ENCODE results near the gene NUP42. TPM values are rescaled to one million over a fixed set of nuclear protein-coding genes. Genes with fewer than 3 reads are reported as not detected.

Gene NUP42
- total RNA-seq, 4 donors from 2014 or later: 27.7 to 42.8 (median 31.3) TPM

DNA sequence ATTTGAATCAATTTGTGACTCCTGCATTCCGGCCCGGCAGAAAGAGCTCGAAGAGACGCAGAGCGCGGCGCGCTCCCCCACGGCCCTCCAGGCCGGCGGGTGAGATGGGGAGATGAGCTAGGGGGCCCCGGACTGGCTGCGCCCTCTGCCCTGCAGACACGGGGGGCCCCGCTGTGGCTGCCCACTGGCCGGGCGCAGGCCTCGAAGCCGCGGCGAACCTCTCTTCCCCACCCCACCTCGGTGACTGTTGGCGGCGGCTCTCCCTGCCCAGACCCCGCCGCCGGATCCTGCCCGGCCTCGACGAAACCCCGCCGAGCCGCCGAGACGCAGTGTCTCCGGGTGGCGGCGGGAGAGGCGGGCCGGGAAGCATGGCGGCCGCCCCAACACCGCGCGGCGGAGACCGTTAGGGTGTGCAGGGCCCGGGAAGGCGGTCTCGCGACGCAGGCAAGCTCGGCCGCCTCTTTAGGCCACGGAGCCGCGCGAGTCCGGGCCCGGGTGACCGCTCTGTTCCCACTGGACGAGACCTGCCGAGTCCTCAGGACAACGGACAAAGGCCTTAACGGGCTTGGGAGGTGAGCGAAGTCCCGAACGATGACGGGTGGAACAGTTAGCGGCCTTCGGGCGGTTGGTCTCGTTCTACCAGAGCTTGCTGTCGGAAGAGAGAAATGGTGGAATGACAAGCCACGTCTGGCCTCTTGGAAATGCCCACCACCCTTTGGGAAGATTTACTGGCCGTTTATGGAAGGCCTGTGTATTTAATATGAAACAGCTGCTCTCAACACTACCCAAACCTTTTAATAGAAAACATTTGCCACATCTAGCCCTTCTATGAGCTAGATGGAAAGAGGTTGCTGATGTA, 24.3 kb downstream of the NUP42 start:
- TF ChIP-seq, protein P1, sequence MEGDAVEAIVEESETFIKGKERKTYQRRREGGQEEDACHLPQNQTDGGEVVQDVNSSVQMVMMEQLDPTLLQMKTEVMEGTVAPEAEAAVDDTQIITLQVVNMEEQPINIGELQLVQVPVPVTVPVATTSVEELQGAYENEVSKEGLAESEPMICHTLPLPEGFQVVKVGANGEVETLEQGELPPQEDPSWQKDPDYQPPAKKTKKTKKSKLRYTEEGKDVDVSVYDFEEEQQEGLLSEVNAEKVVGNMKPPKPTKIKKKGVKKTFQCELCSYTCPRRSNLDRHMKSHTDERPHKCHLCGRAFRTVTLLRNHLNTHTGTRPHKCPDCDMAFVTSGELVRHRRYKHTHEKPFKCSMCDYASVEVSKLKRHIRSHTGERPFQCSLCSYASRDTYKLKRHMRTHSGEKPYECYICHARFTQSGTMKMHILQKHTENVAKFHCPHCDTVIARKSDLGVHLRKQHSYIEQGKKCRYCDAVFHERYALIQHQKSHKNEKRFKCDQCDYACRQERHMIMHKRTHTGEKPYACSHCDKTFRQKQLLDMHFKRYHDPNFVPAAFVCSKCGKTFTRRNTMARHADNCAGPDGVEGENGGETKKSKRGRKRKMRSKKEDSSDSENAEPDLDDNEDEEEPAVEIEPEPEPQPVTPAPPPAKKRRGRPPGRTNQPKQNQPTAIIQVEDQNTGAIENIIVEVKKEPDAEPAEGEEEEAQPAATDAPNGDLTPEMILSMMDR (IDR thresholded peaks at IDR 0.05; ENCODE audit: low read depth): no peak

DNA sequence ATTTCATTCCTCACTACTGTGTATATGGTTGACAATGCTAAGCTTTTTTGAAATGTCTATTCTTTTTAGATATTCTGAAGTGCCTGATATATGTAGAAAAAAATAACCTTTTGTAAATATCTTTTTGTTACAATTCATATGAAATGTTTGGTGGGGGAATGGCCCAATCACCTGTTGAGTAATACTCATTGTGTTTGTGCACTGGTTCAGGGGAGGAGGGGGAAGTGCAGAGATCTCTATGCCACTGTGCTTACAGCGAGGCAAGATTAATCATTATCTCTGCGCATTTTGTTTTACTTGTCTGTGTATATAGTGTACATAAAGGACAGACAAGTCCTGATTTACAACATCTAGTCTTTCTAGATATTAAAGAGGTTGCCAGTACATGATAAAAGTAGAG, 25.2 kb downstream of the NUP42 start:
- TF ChIP-seq, protein P1 (IDR thresholded peaks at IDR 0.05; ENCODE audit: low read depth): no peak

DNA sequence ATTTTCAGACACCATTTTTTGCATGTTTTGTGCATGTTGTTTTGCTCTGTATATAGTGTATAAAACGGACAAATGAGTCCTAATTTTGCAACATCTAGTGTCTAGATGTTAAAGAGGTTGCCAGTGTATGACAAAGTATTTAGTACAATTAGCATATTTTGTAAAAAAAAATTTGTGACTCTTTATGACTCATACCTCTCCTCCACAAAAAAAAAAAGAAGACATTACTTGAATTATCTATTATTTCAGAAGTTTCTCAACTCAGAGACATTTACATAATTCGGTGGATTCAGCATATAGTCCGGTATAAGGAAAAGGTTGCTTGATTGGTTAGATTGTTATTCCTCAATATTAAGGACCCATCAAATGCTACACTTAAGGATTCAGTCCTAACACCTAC, 26.0 kb downstream of the NUP42 start:
- TF ChIP-seq, protein P1 (IDR thresholded peaks at IDR 0.05; ENCODE audit: low read depth): no peak

DNA sequence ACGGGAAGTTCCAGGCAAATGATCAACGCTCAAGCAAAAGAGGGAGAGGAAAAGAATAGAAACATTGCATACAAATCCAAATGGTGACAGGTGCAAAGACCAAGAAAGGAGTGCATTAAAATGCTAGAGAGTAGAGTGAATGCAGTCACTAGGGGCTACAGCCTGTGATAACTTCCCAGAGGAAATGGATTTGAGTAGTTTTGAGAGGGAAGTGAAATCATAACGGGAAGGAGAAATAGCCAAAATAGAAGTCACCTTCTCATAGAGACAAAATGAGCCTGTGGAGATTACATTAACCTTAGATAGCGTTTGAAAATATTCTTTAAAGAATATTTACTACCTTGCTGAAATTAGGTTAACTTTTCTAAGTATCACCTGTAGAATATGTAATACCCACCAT, 26.5 kb downstream of the NUP42 start:
- TF ChIP-seq, protein P1 (IDR thresholded peaks at IDR 0.05; ENCODE audit: low read depth): no peak

DNA sequence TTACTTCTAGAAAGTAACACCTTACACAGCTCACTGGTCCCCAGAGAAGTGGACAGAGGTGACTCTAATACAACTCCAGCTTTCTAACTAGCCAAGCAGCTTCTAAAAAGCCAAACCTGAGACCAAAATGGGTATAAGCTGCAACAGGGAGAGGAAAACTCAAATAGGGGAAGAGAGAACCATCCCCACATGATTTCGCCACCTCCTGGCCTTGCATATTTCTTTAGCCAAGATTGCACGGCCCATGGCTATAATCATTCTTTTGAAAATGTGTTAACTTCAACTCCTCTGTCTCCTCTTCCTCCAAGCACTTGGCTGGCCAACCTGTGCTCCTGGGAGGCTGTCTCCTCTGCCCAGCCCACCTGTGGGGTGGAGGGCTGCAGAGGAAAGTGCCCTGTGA, 28.7 kb downstream of the NUP42 start:
- TF ChIP-seq, protein P1 (IDR thresholded peaks at IDR 0.05; ENCODE audit: low read depth): no peak

DNA sequence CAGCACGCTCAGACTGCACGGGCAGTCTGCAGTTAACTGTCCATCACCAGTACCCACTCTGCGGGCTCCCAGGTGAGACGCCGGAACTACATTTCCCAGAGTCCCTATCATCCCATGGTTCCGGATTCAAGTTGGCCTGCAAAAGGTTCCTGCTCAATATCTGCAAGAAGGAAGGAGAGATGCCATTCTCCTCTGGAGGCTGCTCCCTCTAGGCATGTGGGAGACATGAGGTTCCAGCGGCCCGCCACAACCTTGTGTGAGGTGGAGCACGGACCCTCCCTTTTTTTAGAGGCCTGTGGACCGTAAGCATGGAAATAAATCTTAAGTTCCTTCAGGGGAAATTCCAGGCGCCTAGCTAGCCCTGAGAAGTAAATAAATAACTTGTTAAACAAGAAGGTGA, 29.7 kb downstream of the NUP42 start:
- TF ChIP-seq, protein P1 (IDR thresholded peaks at IDR 0.05; ENCODE audit: low read depth): no peak

DNA sequence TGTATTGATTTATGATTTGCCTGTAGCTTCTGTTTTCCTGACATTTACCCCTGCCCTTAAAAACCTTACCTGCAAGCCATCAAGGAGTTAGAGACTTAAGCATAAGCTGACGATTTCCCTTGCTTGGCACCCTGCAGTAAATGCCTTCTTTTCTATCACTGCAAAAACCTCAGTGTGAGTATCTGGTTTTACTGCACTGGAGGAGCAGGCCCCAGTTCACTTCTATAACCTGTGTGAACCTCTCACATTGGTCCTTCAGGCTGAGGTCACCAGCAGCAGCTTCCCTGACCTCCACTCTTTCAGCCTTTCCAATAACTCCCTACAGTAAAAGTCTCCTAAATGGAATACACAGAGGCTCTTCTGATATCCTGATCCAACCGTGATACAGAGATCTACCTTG, 30.5 kb downstream of the NUP42 start:
- TF ChIP-seq, protein P1 (IDR thresholded peaks at IDR 0.05; ENCODE audit: low read depth): no peak

All from subcutaneous adipose tissue (tissue), 4 donors.